WTC11 (cell line): ENCODE data around the gene GNA12. TPM values are rescaled to one million over a fixed set of nuclear protein-coding genes. Genes with fewer than 3 reads are reported as not detected.

Experiments
- ATAC-seq: fragments of 200-7000 bp; cut with Tn5 transposase; 2 replicates; pipeline ENCODE4 v1.10.0; 2021; ENCODE audit warnings: mild to moderate bottlenecking, moderate library complexity
- CTCF ChIA-PET: fragments of 300-600 bp; sonication (Branson Sonifier 250); formaldehyde crosslinking; loops from one replicate; lab custom pipeline; 2021; ENCODE audit warnings: antibody characterized with exemption; lab: Charles Lee
- POLR2A ChIA-PET: fragments of 350-600 bp; sonication (Branson Sonifier 250); formaldehyde crosslinking; loops from one replicate; lab custom pipeline; 2021; ENCODE audit warnings: antibody characterized with exemption; lab: Charles Lee
- DNase-seq: peaks from one replicate; pipeline ENCODE4 v3.0.0; 2021; ENCODE audit warnings: low spot score
- H3K27ac Mint-ChIP-seq: 2 replicates; pipeline ENCODE4 v1.8.0; 2021; ENCODE audit warnings: mixed read lengths
- H3K27me3 Mint-ChIP-seq: 2 replicates; pipeline ENCODE4 v1.8.0; 2021; ENCODE audit warnings: low read depth, mild to moderate bottlenecking, moderate library complexity, mixed read lengths
- H3K36me3 Mint-ChIP-seq: 2 replicates; pipeline ENCODE4 v1.8.0; 2021; ENCODE audit warnings: mixed read lengths
- H3K4me1 Mint-ChIP-seq: 2 replicates; pipeline ENCODE4 v1.8.0; 2022; ENCODE audit warnings: mixed read lengths
- H3K4me3 Mint-ChIP-seq: 2 replicates; pipeline ENCODE4 v1.8.0; 2021; ENCODE audit warnings: mild to moderate bottlenecking, moderate library complexity, mixed read lengths
- H3K9me3 Mint-ChIP-seq: 2 replicates; pipeline ENCODE4 v1.8.0; 2021; ENCODE audit warnings: mixed read lengths
- ATF3 ChIP-seq: sonication (generic); formaldehyde crosslinking; conservative IDR thresholded peaks from 2 replicates; pipeline ENCODE4 v1.8.1; 2022; ENCODE audit warnings: mild to moderate bottlenecking, missing genetic modification reagents
- CBFB ChIP-seq: sonication (generic); formaldehyde crosslinking; IDR thresholded peaks from 2 replicates; pipeline ENCODE4 v1.8.1; 2022; ENCODE audit warnings: mild to moderate bottlenecking, low read depth, missing genetic modification reagents
- CTCF ChIP-seq: fragments of 200-600 bp; IDR thresholded peaks from 2 replicates; pipeline ENCODE4 v1.8.0; 2022; ENCODE audit warnings: antibody characterized with exemption
- ERG ChIP-seq: fragments of 250-450 bp; sonication (Bioruptor Pico); IDR thresholded peaks from 2 replicates; pipeline ENCODE4 v1.8.0; 2021; ENCODE audit warnings: mild to moderate bottlenecking
- NFYB ChIP-seq: sonication (generic); formaldehyde crosslinking; conservative IDR thresholded peaks from 2 replicates; pipeline ENCODE4 v1.8.0; 2022; ENCODE audit warnings: low read depth, missing genetic modification reagents
- NR1H2 ChIP-seq: sonication (generic); formaldehyde crosslinking; IDR thresholded peaks from 2 replicates; pipeline ENCODE4 v1.9.0; 2021; ENCODE audit warnings: mild to moderate bottlenecking, moderate library complexity, missing genetic modification reagents
- PRDM15 ChIP-seq: sonication (generic); formaldehyde crosslinking; IDR thresholded peaks from 2 replicates; pipeline ENCODE4 v1.8.0; 2022; ENCODE audit warnings: missing genetic modification reagents
- RORB ChIP-seq: fragments of 250-450 bp; sonication (Bioruptor Pico); IDR thresholded peaks from 2 replicates; pipeline ENCODE4 v1.9.0; 2021; ENCODE audit warnings: mild to moderate bottlenecking
- SMAD4 ChIP-seq: sonication (generic); formaldehyde crosslinking; IDR thresholded peaks from 2 replicates; pipeline ENCODE4 v1.8.0; 2022; ENCODE audit warnings: mild to moderate bottlenecking, missing genetic modification reagents
- TP53 ChIP-seq: sonication (generic); formaldehyde crosslinking; IDR thresholded peaks from 2 replicates; pipeline ENCODE4 v1.8.1; 2023; ENCODE audit warnings: mild to moderate bottlenecking, missing genetic modification reagents
- ZNF263 ChIP-seq: sonication (generic); formaldehyde crosslinking; IDR thresholded peaks from 2 replicates; pipeline ENCODE4 v1.8.1; 2022; ENCODE audit warnings: low read depth, mild to moderate bottlenecking, moderate library complexity, missing genetic modification reagents
- ZNF317 ChIP-seq: sonication (generic); formaldehyde crosslinking; IDR thresholded peaks from 2 replicates; pipeline ENCODE4 v1.8.1; 2023; ENCODE audit warnings: low read depth, mild to moderate bottlenecking, moderate library complexity, missing genetic modification reagents, borderline replicate concordance
- ZNF396 ChIP-seq: fragments of 250-450 bp; sonication (Bioruptor Pico); IDR thresholded peaks from 2 replicates; pipeline ENCODE4 v1.8.0; 2021; ENCODE audit warnings: mild to moderate bottlenecking, moderate library complexity, borderline replicate concordance
- ZNF512 ChIP-seq: sonication (generic); formaldehyde crosslinking; IDR thresholded peaks from 2 replicates; pipeline ENCODE4 v1.8.1; 2022; ENCODE audit warnings: missing genetic modification reagents, borderline replicate concordance
- total RNA-seq: library from RNA; stranded (reverse); gene quantifications from 3 replicates; pipeline ENCODE4 v1.2.3, GENCODE V29; 2021
- TF ChIP-seq, protein P1 (sequence below): sonication (generic); formaldehyde crosslinking; IDR thresholded peaks from 2 replicates; pipeline ENCODE4 v1.8.0; 2023; ENCODE audit warnings: missing genetic modification reagents, mild to moderate bottlenecking, borderline replicate concordance
- TF ChIP-seq, protein P2 (sequence below): sonication (generic); formaldehyde crosslinking; IDR thresholded peaks from 2 replicates; pipeline ENCODE4 v1.8.0; 2022; ENCODE audit warnings: mild to moderate bottlenecking, missing genetic modification reagents
- TF ChIP-seq, protein P3 (sequence below): sonication (generic); formaldehyde crosslinking; IDR thresholded peaks from 2 replicates; pipeline ENCODE4 v1.8.1; 2023; ENCODE audit warnings: mild to moderate bottlenecking, missing genetic modification reagents
- TF ChIP-seq, protein P4 (sequence below): sonication (generic); formaldehyde crosslinking; IDR thresholded peaks from 2 replicates; pipeline ENCODE4 v1.8.1; 2023; ENCODE audit warnings: mild to moderate bottlenecking, missing genetic modification reagents, moderate library complexity

GNA12 gene
- total RNA-seq, 1 experiment from 2014 or later, result 99.6 TPM

GRCh38 chr7:2754086-2754485 is 90.0 kb downstream of the GNA12 start:
- H3K4me3 Mint-ChIP-seq, result no peak overlapping the region
- DNase-seq (no peak), ATAC-seq (no peak)
- peaks cover 35% of the 10 kb centered on the region for H3K4me1 Mint-ChIP-seq
- CTCF ChIA-PET, result interaction anchor here (0.9 kb wide), 1 partner anchor 45 kb away, joined by 3 read pairs; no protein-coding TSS in a partner anchor
- H3K27ac Mint-ChIP-seq, result peak overlapping the region; percentile 3; the same call in 1 of the 2 replicates
- H3K36me3 Mint-ChIP-seq, result peaks cover 28% of the 10 kb centered on the region
- POLR2A ChIA-PET, result no interaction called here
- TF ChIP-seq ZNF396 (CRISPR knock-in tag), result no peak
- no peak for TF ChIP-seq ZNF317 (CRISPR knock-in tag)
- TF ChIP-seq NFYB (CRISPR knock-in tag), result no peak
- no peak for TF ChIP-seq NR1H2 (CRISPR knock-in tag)
- no peak for TF ChIP-seq SMAD4 (CRISPR knock-in tag)
- TF ChIP-seq, protein P1, sequence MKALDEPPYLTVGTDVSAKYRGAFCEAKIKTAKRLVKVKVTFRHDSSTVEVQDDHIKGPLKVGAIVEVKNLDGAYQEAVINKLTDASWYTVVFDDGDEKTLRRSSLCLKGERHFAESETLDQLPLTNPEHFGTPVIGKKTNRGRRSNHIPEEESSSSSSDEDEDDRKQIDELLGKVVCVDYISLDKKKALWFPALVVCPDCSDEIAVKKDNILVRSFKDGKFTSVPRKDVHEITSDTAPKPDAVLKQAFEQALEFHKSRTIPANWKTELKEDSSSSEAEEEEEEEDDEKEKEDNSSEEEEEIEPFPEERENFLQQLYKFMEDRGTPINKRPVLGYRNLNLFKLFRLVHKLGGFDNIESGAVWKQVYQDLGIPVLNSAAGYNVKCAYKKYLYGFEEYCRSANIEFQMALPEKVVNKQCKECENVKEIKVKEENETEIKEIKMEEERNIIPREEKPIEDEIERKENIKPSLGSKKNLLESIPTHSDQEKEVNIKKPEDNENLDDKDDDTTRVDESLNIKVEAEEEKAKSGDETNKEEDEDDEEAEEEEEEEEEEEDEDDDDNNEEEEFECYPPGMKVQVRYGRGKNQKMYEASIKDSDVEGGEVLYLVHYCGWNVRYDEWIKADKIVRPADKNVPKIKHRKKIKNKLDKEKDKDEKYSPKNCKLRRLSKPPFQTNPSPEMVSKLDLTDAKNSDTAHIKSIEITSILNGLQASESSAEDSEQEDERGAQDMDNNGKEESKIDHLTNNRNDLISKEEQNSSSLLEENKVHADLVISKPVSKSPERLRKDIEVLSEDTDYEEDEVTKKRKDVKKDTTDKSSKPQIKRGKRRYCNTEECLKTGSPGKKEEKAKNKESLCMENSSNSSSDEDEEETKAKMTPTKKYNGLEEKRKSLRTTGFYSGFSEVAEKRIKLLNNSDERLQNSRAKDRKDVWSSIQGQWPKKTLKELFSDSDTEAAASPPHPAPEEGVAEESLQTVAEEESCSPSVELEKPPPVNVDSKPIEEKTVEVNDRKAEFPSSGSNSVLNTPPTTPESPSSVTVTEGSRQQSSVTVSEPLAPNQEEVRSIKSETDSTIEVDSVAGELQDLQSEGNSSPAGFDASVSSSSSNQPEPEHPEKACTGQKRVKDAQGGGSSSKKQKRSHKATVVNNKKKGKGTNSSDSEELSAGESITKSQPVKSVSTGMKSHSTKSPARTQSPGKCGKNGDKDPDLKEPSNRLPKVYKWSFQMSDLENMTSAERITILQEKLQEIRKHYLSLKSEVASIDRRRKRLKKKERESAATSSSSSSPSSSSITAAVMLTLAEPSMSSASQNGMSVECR (CRISPR knock-in tag), result no peak
- no peak for TF ChIP-seq CTCF
- no peak for TF ChIP-seq PRDM15 (CRISPR knock-in tag)
- TF ChIP-seq ATF3 (CRISPR knock-in tag), result no peak
- no peak for TF ChIP-seq TP53
- TF ChIP-seq ZNF512 (CRISPR knock-in tag), result no peak
- TF ChIP-seq, protein P2, sequence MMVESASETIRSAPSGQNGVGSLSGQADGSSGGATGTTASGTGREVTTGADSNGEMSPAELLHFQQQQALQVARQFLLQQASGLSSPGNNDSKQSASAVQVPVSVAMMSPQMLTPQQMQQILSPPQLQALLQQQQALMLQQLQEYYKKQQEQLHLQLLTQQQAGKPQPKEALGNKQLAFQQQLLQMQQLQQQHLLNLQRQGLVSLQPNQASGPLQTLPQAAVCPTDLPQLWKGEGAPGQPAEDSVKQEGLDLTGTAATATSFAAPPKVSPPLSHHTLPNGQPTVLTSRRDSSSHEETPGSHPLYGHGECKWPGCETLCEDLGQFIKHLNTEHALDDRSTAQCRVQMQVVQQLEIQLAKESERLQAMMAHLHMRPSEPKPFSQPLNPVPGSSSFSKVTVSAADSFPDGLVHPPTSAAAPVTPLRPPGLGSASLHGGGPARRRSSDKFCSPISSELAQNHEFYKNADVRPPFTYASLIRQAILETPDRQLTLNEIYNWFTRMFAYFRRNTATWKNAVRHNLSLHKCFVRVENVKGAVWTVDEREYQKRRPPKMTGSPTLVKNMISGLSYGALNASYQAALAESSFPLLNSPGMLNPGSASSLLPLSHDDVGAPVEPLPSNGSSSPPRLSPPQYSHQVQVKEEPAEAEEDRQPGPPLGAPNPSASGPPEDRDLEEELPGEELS (CRISPR knock-in tag), result no peak
- TF ChIP-seq, protein P3, sequence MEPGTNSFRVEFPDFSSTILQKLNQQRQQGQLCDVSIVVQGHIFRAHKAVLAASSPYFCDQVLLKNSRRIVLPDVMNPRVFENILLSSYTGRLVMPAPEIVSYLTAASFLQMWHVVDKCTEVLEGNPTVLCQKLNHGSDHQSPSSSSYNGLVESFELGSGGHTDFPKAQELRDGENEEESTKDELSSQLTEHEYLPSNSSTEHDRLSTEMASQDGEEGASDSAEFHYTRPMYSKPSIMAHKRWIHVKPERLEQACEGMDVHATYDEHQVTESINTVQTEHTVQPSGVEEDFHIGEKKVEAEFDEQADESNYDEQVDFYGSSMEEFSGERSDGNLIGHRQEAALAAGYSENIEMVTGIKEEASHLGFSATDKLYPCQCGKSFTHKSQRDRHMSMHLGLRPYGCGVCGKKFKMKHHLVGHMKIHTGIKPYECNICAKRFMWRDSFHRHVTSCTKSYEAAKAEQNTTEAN (CRISPR knock-in tag), result no peak
- TF ChIP-seq, protein P4, sequence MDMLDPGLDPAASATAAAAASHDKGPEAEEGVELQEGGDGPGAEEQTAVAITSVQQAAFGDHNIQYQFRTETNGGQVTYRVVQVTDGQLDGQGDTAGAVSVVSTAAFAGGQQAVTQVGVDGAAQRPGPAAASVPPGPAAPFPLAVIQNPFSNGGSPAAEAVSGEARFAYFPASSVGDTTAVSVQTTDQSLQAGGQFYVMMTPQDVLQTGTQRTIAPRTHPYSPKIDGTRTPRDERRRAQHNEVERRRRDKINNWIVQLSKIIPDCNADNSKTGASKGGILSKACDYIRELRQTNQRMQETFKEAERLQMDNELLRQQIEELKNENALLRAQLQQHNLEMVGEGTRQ (CRISPR knock-in tag), result no peak
- TF ChIP-seq ZNF263, result no peak
- no peak for TF ChIP-seq CBFB
- TF ChIP-seq ERG (CRISPR knock-in tag), result no peak
- no peak for TF ChIP-seq RORB
- H3K9me3 Mint-ChIP-seq, result peaks cover 8% of the 10 kb centered on the region; the same call in 1 of the 2 replicates
- no peaks in the 10 kb centered on the region for H3K27me3 Mint-ChIP-seq
